ENCODE measurements around the gene MAP7D2. TPM values are rescaled to one million over a fixed set of nuclear protein-coding genes. Genes with fewer than 3 reads are reported as not detected.

The MAP7D2 gene
- total and polyA plus RNA-seq, 2 experiments from 2014 or later, result 0.90 to 1.6 TPM

DNA sequence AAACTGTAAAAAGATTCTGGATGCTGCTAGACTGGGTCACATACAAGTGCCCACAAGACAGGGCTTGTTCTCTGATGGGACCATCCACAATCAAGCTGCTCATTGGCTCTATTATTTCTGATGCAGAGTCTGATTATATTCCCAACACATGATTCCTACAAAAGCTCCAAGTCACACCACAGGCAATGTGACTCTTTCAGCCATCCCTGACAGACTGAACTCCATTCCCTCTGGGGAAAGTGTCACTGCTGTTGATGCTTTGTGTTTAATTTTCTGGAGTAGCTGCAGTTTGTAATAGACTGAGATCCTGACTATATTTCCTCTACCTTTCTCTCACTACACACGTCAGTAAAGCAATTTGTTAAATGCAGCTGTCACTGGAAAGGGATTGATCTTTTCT lies 70.5 kb downstream of the MAP7D2 start (continued):
- TF ChIP-seq ZNF462 (CRISPR knock-in tag; IDR thresholded peaks at IDR 0.05) (no peak), ZNF331 (CRISPR knock-in tag; IDR thresholded peaks at IDR 0.05; ENCODE audit: low read depth) (no peak), CTCF (conservative IDR thresholded peaks at IDR 0.05; ENCODE audit: low read depth in 2 of 2) (no peak), ZNF114 (CRISPR knock-in tag; IDR thresholded peaks at IDR 0.05) (no peak), EZH2phosphoT487 (IDR thresholded peaks at IDR 0.05; ENCODE audit: unreplicated experiment) (no peak), NANOG (IDR thresholded peaks at IDR 0.05; ENCODE audit: borderline replicate concordance) (no peak)

GRCh38 chrX:20042221-20042620 lies 74.5 kb downstream of the MAP7D2 start:
- no peak overlapping the region for H3K4me3 ChIP-seq
- H3K4me1 ChIP-seq (ENCODE audit: insufficient read depth), result no peaks in the 10 kb centered on the region
- Mint-ChIP-seq H3K9me3 (0 out of 3 replicates have a peak, but pooled peaks cover 2% of the 10 kb centered on the region), H3K27me3 (ENCODE audit: insufficient read depth, low read depth, poor library complexity) (peaks cover 1% of the 10 kb centered on the region), H3K36me3 (ENCODE audit: low read depth) (no peaks in the 10 kb centered on the region), H3K4me3 (no peak overlapping the region), H3K27ac (no peak overlapping the region), H3K4me1 (no peaks in the 10 kb centered on the region)
- H3K36me3 ChIP-seq (ENCODE audit: insufficient read depth), result no peaks in the 10 kb centered on the region
- no peaks in the 10 kb centered on the region for H4K20me1 ChIP-seq (replicated peaks; ENCODE audit: insufficient read depth)
- TF ChIP-seq ZNF462 (CRISPR knock-in tag; IDR thresholded peaks at IDR 0.05), result no peak
- TF ChIP-seq ETS1 (IDR thresholded peaks at IDR 0.05), result no peak
- H3K27me3 ChIP-seq (ENCODE audit: insufficient read depth), result no peaks in the 10 kb centered on the region
- no peaks in the 10 kb centered on the region for H3K79me2 ChIP-seq (replicated peaks; ENCODE audit: insufficient read depth)
- DNase-seq (ENCODE audit: low spot score), result no peak
- no peak for ATAC-seq
- no peaks in the 10 kb centered on the region for H3F3A ChIP-seq (replicated peaks; ENCODE audit: low read depth)
- H3K9me2 ChIP-seq (ENCODE audit: insufficient read depth), result no peaks in the 10 kb centered on the region
- no peak overlapping the region for H2AFZ ChIP-seq
- no peak overlapping the region for H3K4me2 ChIP-seq
- H3K27ac ChIP-seq (ENCODE audit: low read depth), result no peak overlapping the region
